ENCODE data around the gene CTNNA3.

CTNNA3 gene

DNA sequence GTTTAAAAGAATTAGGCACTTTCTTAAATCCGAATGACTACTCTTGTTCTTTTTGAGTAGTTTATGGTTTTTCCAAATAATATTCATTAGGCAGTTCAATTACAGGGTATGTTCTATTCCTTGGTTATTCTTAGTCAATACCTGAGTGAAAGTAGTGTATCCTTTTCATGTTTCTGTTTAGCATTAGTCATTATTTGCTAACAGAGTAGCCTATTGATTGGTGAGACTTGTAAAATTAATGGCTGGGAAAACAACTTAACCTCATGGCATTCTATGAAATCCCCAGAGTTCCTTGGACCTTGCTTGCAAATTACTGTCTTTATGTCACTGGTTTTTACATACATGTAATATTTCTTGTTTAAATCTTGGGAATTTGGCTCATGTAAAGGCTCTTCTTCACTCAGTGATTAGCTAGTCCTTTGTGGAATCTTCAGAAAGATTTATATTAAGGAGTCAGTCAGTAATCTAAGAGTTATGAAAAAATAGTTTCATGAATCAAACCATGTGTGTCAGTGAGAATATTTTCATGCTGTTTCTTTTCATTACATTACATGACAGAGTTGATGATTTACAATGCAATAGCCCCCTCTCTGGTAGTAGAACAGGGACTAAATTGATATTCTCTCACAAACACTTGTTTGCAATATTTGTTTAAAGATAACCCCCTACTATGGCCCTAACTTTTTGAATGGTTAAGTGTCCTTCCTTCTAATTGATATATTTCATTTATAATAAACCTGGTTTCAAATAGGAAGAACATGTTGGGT is 851.6 kb downstream of the CTNNA3 start:
- ATAC-seq (replicated peaks) (no peak), DNase-seq (no peak)
- Mint-ChIP-seq H3K9me3 (peaks cover 4 to 19% of the 10 kb centered on the region in 2 donors), H3K4me1 (ENCODE audit: low read depth in 2 of 2) (no peaks in the 10 kb centered on the region), H3K4me3 (no peak overlapping the region), H3K27ac (no peak overlapping the region), H3K36me3 (ENCODE audit: insufficient read depth) (no peaks in the 10 kb centered on the region), H3K27me3 (no peaks in the 10 kb centered on the region)

DNA sequence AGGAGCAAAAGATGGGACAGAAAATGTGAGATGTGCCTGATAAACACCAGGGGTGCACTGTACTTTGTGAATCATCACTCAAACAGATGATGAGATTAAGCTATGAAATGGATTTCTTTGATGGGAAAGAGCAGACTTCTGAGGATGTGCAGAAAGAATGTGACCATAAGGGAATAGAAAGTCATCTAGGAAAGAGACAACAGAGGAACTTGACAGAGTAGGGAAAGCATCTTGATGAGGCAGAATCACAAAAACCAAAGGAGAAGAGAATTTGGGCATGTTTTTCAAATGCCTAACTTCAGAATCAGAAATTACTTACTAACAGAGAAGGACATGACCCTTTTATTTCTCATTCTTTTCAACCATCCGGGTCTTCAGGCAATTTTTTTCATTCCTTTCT is 852.6 kb downstream of the CTNNA3 start:
- ATAC-seq (replicated peaks) (no peak), DNase-seq (no peak)
- no peaks in the 10 kb centered on the region for H3K27me3 Mint-ChIP-seq
- H3K27ac Mint-ChIP-seq, result no peak overlapping the region
- no peak overlapping the region for H3K4me3 Mint-ChIP-seq
- peaks cover 3 to 19% of the 10 kb centered on the region in 2 donors for H3K9me3 Mint-ChIP-seq
- no peaks in the 10 kb centered on the region for H3K4me1 Mint-ChIP-seq (ENCODE audit: low read depth in 2 of 2)
- no peaks in the 10 kb centered on the region for H3K36me3 Mint-ChIP-seq (ENCODE audit: insufficient read depth)

- Mint-ChIP-seq H3K36me3 (ENCODE audit: insufficient read depth) (no peaks in the 10 kb centered on the region), H3K9me3 (peaks cover 3 to 19% of the 10 kb centered on the region in 2 donors)
- no peak for DNase-seq
These were observed 853.1 kb downstream of the CTNNA3 start for GRCh38 chr10:66842867-66843266.

DNA sequence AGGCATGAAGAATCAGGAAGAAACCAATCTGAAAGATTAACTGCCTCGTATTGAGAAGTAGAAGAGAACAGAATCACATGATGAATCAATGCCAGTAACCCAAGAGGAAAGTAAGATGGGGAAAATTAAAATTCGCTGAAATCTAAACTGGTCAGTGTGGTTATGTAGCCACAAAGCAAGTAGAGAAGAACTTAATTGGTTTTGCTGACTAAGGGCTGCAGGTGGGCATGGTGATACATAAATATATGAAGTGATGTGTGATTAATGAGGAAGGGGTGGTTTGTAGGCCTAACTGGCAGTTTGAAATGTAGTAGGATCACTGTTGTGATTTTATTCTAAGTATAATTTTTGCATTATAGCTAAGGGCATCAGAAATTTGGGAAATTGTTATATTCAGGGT is 853.6 kb downstream of the CTNNA3 start:
- no peak overlapping the region for H3K27ac Mint-ChIP-seq
- no peaks in the 10 kb centered on the region for H3K4me1 Mint-ChIP-seq (ENCODE audit: low read depth in 2 of 2)

More at GRCh38 chr10:66842867-66843266, 853.1 kb downstream of the CTNNA3 start:
- no peaks in the 10 kb centered on the region for H3K27me3 Mint-ChIP-seq
- no peak overlapping the region for H3K4me3 Mint-ChIP-seq
- H3K27ac Mint-ChIP-seq, result no peak overlapping the region
- no peaks in the 10 kb centered on the region for H3K4me1 Mint-ChIP-seq (ENCODE audit: low read depth in 2 of 2)
- ATAC-seq (replicated peaks), result no peak

GRCh38 chr10:66838656-66839055 is 857.3 kb downstream of the CTNNA3 start:
- no peaks in the 10 kb centered on the region for H3K4me1 Mint-ChIP-seq (ENCODE audit: low read depth in 2 of 2)
- ATAC-seq (replicated peaks), result no peak

More for the DNA sequence above, 853.6 kb downstream of the CTNNA3 start:
- ATAC-seq (replicated peaks), result no peak
- Mint-ChIP-seq H3K4me3 (no peak overlapping the region), H3K27me3 (no peaks in the 10 kb centered on the region), H3K36me3 (ENCODE audit: insufficient read depth) (no peaks in the 10 kb centered on the region), H3K9me3 (peaks cover 3 to 19% of the 10 kb centered on the region in 2 donors)
- no peak for DNase-seq

DNA sequence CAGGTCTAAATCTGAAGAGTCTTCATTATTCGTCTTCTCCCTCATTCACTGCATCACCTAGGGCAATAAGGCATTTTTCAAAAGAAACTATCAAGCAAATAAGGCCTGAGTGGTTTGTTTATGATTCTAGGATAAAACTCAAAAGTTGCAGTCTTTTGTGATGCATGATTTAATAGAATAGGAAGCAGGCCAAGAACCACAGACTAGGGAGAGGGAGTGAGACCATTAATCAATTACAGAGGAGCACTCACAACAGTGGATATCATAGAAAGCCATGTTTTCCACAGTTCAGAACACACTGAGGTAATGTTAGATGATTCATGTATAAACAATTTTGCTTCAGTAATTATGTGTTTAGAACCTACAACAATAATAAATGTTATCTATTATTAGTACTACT is 858.0 kb downstream of the CTNNA3 start:
- ATAC-seq (replicated peaks) (no peak), DNase-seq (no peak)
- H3K27ac Mint-ChIP-seq, result no peak overlapping the region
- H3K27me3 Mint-ChIP-seq, result no peaks in the 10 kb centered on the region
- H3K9me3 Mint-ChIP-seq, result peaks cover 1 to 21% of the 10 kb centered on the region in 2 donors
- no peaks in the 10 kb centered on the region for H3K36me3 Mint-ChIP-seq (ENCODE audit: insufficient read depth)
- H3K4me1 Mint-ChIP-seq (ENCODE audit: low read depth in 2 of 2), result no peaks in the 10 kb centered on the region
- no peak overlapping the region for H3K4me3 Mint-ChIP-seq

More at GRCh38 chr10:66838656-66839055, 857.3 kb downstream of the CTNNA3 start:
- Mint-ChIP-seq H3K36me3 (ENCODE audit: insufficient read depth) (no peaks in the 10 kb centered on the region), H3K27me3 (no peaks in the 10 kb centered on the region), H3K4me3 (no peak overlapping the region), H3K9me3 (peaks cover 3 to 28% of the 10 kb centered on the region in 2 donors), H3K27ac (no peak overlapping the region)
- no peak for DNase-seq

- Mint-ChIP-seq H3K9me3 (peaks cover 1 to 15% of the 10 kb centered on the region in 2 donors), H3K4me3 (no peak overlapping the region), H3K36me3 (ENCODE audit: insufficient read depth) (no peaks in the 10 kb centered on the region), H3K27me3 (no peaks in the 10 kb centered on the region), H3K4me1 (ENCODE audit: low read depth in 2 of 2) (no peaks in the 10 kb centered on the region), H3K27ac (no peak overlapping the region)
- DNase-seq, result no peak
- ATAC-seq (replicated peaks), result no peak
These were observed 858.7 kb downstream of the CTNNA3 start for GRCh38 chr10:66837335-66837734.

DNA sequence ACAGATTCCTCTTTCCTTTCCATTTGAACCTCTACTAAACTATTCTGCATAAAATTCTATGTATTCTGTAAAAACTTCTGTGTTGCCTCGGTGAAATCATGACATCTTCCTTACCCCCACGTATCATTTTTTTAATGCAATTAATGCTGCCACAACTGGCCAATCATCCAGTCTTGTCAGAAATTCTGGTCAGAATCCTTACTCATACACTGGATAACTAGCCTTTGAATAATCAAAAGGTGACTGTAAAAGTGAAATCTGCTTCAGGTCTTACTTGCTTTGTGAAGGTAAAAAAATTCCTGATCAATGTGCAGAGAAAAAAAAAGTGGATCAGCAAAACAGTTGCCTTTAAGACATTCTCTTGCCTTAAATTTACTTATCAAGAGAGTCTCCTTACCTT is 859.2 kb downstream of the CTNNA3 start:
- DNase-seq (no peak), ATAC-seq (replicated peaks) (no peak)
- no peaks in the 10 kb centered on the region for H3K36me3 Mint-ChIP-seq (ENCODE audit: insufficient read depth)
- no peaks in the 10 kb centered on the region for H3K4me1 Mint-ChIP-seq (ENCODE audit: low read depth in 2 of 2)
- no peak overlapping the region for H3K27ac Mint-ChIP-seq
- peaks cover 1 to 9% of the 10 kb centered on the region in 2 donors for H3K9me3 Mint-ChIP-seq
- H3K4me3 Mint-ChIP-seq, result no peak overlapping the region
- H3K27me3 Mint-ChIP-seq, result no peaks in the 10 kb centered on the region

GRCh38 chr10:66836057-66836456 is 859.9 kb downstream of the CTNNA3 start:
- no peak for ATAC-seq (replicated peaks)
- no peaks in the 10 kb centered on the region for H3K27me3 Mint-ChIP-seq
- no peak overlapping the region for H3K4me3 Mint-ChIP-seq
- DNase-seq, result no peak
- no peaks in the 10 kb centered on the region for H3K4me1 Mint-ChIP-seq (ENCODE audit: low read depth in 2 of 2)
- H3K36me3 Mint-ChIP-seq (ENCODE audit: insufficient read depth), result no peaks in the 10 kb centered on the region
- no peak overlapping the region for H3K27ac Mint-ChIP-seq
- H3K9me3 Mint-ChIP-seq, result peaks cover 1 to 9% of the 10 kb centered on the region in 2 donors

DNA sequence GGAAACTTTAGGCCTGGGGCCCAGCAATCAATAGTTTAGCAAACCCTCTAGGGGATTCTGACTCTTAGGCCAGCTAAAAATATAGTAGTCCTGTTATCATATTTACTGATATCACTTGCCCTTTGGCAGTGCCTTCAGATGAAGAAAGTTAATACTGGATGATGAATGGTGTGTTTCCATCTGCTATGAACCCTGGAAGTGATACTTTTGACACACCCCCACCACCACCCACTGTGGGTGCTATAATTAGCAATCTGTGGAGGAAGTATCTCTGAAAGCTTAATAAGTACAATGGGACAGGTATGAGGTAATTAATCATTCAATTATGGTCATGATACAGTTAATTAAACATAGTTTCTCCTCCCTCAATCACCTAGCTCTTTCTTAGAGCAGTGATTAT is 860.6 kb downstream of the CTNNA3 start:
- H3K36me3 Mint-ChIP-seq (ENCODE audit: insufficient read depth), result no peaks in the 10 kb centered on the region
- H3K27ac Mint-ChIP-seq, result no peak overlapping the region
- H3K9me3 Mint-ChIP-seq, result peaks cover 3 to 9% of the 10 kb centered on the region in 2 donors
- no peak overlapping the region for H3K4me3 Mint-ChIP-seq
- ATAC-seq (replicated peaks), result no peak
- no peaks in the 10 kb centered on the region for H3K4me1 Mint-ChIP-seq (ENCODE audit: low read depth in 2 of 2)
- no peaks in the 10 kb centered on the region for H3K27me3 Mint-ChIP-seq
- DNase-seq, result no peak

DNA sequence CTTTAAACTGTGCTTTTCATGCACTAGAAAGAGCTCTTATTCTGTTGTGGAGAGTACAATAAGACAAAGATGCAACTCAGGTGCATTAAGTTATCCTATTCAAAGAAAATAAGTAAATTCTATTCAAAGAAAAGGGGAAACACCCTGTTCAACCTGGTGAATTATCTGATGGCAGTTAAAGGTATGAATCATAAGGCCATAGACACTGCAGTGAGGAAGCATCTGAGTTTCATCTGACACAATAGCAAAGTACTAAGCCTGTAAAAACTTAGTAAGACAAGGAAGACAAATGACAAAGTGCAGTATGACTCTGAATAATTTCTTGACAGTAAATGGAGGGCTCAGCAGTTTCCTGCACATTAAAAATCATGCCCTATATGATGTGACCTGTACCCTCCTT is 861.2 kb downstream of the CTNNA3 start:
- peaks cover 3 to 9% of the 10 kb centered on the region in 2 donors for H3K9me3 Mint-ChIP-seq
- no peak overlapping the region for H3K4me3 Mint-ChIP-seq
- no peak overlapping the region for H3K27ac Mint-ChIP-seq
- no peaks in the 10 kb centered on the region for H3K27me3 Mint-ChIP-seq
- no peaks in the 10 kb centered on the region for H3K4me1 Mint-ChIP-seq (ENCODE audit: low read depth in 2 of 2)
- DNase-seq (no peak), ATAC-seq (replicated peaks) (no peak)
- no peaks in the 10 kb centered on the region for H3K36me3 Mint-ChIP-seq (ENCODE audit: insufficient read depth)

GRCh38 chr10:66833861-66834260 is 862.1 kb downstream of the CTNNA3 start:
- H3K27me3 Mint-ChIP-seq, result no peaks in the 10 kb centered on the region
- H3K27ac Mint-ChIP-seq, result no peak overlapping the region
- H3K36me3 Mint-ChIP-seq (ENCODE audit: insufficient read depth), result no peaks in the 10 kb centered on the region
- no peaks in the 10 kb centered on the region for H3K4me1 Mint-ChIP-seq (ENCODE audit: low read depth in 2 of 2)
- DNase-seq (no peak), ATAC-seq (replicated peaks) (no peak)
- no peak overlapping the region for H3K4me3 Mint-ChIP-seq
- H3K9me3 Mint-ChIP-seq, result peaks cover 3 to 9% of the 10 kb centered on the region in 2 donors

GRCh38 chr10:66832781-66833422 is 863.1 kb downstream of the CTNNA3 start:
- Mint-ChIP-seq H3K36me3 (ENCODE audit: insufficient read depth) (no peaks in the 10 kb centered on the region), H3K4me1 (ENCODE audit: low read depth in 2 of 2) (no peaks in the 10 kb centered on the region), H3K9me3 (peaks cover 3 to 9% of the 10 kb centered on the region in 2 donors), H3K27me3 (no peaks in the 10 kb centered on the region), H3K4me3 (no peak overlapping the region), H3K27ac (no peak overlapping the region)
- DNase-seq, result no peak
- no peak for ATAC-seq (replicated peaks)

GRCh38 chr10:66828957-66829356 is 867.0 kb downstream of the CTNNA3 start:
- ATAC-seq (replicated peaks), result no peak
- no peaks in the 10 kb centered on the region for H3K4me1 Mint-ChIP-seq (ENCODE audit: low read depth in 2 of 2)
- no peak for DNase-seq
- no peak overlapping the region for H3K4me3 Mint-ChIP-seq
- peaks cover 5 to 7% of the 10 kb centered on the region in 2 donors for H3K9me3 Mint-ChIP-seq
- no peaks in the 10 kb centered on the region for H3K27me3 Mint-ChIP-seq
- H3K27ac Mint-ChIP-seq, result no peak overlapping the region
- H3K36me3 Mint-ChIP-seq (ENCODE audit: insufficient read depth), result no peaks in the 10 kb centered on the region

Data from effector memory CD8-positive, alpha-beta T cell (primary cell).